Measurements from ENCODE around the gene DNMT3L. TPM values are rescaled to one million over a fixed set of nuclear protein-coding genes. Genes with fewer than 3 reads are reported as not detected.

DNMT3L gene
- total and polyA plus RNA-seq, 4 donors, result 0.18 to 0.99 (median 0.25) TPM; not detected in 1

DNA sequence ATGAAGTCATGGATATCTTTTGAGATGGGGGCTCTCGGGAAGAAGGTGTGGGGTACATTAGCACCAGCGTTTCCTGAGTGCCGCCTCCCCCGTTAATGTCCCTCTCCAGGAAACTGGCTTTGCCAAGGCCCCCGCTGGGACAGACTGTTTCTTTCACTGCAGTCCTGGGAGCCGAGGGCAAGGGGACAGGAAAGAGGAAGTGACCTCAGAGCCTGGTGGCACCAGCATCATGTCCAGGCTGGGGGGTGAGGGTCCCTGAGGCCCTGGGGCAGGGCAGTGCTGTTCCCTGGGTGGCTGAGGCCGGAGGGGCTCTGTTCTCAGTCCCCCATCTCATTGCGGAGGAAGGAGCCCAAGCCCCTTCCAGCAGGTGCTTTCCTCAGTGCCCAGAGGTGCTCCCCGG, 44.0 kb upstream of the DNMT3L start:
- Histone ChIP-seq H3K27me3 (ENCODE audit: control insufficient read depth in 4 of 4, insufficient read depth in 4 of 4, low read length in 3 of 4) (no peaks in the 10 kb centered on the region), H3K36me3 (ENCODE audit: control insufficient read depth in 4 of 4, insufficient read depth in 3 of 4, low read depth in 1 of 4, low read length in 3 of 4) (peaks cover 0 to 20% (median 2%) of the 10 kb centered on the region in 4 donors), H3K4me1 (ENCODE audit: control insufficient read depth in 4 of 4, insufficient read depth in 4 of 4, low read length in 3 of 4) (peaks cover 17 to 43% (median 35%) of the 10 kb centered on the region in 4 donors), H3K9me3 (ENCODE audit: control insufficient read depth in 4 of 4, low read length in 3 of 4) (no peaks in the 10 kb centered on the region), H3K4me3 (ENCODE audit: low read depth in 1 of 3, low read length in 3 of 3) (no peak overlapping the region), H3K27ac (ENCODE audit: low read depth in 1 of 2, low read length in 2 of 2) (no peak overlapping the region), H3K9ac (ENCODE audit: low read depth in 1 of 2, low read length in 2 of 2) (no peak overlapping the region)
- TF ChIP-seq FOXA2 (IDR thresholded peaks at IDR 0.05), result no peak
- no peak for TF ChIP-seq TAF1 (conservative IDR thresholded peaks at IDR 0.05)
- no peak for TF ChIP-seq RXRA (IDR thresholded peaks at IDR 0.05)
- no peak for TF ChIP-seq JUND (IDR thresholded peaks at IDR 0.05)
- TF ChIP-seq NR2F2 (IDR thresholded peaks at IDR 0.05), result no peak
- TF ChIP-seq RAD21 (IDR thresholded peaks at IDR 0.05), result no peak
- no peak for TF ChIP-seq GABPA (IDR thresholded peaks at IDR 0.05 in 1 of 2, conservative IDR thresholded peaks at IDR 0.05 in 1 of 2)
- TF ChIP-seq, protein P1, sequence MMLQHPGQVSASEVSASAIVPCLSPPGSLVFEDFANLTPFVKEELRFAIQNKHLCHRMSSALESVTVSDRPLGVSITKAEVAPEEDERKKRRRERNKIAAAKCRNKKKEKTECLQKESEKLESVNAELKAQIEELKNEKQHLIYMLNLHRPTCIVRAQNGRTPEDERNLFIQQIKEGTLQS (IDR thresholded peaks at IDR 0.05), result no peak
- no peak for TF ChIP-seq HNF4G (IDR thresholded peaks at IDR 0.05)
- TF ChIP-seq EGR1 (IDR thresholded peaks at IDR 0.05; ENCODE audit: low read depth in 2 of 2), result no peak
- TF ChIP-seq, protein P2, sequence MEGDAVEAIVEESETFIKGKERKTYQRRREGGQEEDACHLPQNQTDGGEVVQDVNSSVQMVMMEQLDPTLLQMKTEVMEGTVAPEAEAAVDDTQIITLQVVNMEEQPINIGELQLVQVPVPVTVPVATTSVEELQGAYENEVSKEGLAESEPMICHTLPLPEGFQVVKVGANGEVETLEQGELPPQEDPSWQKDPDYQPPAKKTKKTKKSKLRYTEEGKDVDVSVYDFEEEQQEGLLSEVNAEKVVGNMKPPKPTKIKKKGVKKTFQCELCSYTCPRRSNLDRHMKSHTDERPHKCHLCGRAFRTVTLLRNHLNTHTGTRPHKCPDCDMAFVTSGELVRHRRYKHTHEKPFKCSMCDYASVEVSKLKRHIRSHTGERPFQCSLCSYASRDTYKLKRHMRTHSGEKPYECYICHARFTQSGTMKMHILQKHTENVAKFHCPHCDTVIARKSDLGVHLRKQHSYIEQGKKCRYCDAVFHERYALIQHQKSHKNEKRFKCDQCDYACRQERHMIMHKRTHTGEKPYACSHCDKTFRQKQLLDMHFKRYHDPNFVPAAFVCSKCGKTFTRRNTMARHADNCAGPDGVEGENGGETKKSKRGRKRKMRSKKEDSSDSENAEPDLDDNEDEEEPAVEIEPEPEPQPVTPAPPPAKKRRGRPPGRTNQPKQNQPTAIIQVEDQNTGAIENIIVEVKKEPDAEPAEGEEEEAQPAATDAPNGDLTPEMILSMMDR (IDR thresholded peaks at IDR 0.05; ENCODE audit: low read depth, low read length, missing input control), result no peak
- TF ChIP-seq HNF4A (conservative IDR thresholded peaks at IDR 0.05), result no peak
- TF ChIP-seq FOXA1 (IDR thresholded peaks at IDR 0.05), result no peak
- TF ChIP-seq, protein P3, sequence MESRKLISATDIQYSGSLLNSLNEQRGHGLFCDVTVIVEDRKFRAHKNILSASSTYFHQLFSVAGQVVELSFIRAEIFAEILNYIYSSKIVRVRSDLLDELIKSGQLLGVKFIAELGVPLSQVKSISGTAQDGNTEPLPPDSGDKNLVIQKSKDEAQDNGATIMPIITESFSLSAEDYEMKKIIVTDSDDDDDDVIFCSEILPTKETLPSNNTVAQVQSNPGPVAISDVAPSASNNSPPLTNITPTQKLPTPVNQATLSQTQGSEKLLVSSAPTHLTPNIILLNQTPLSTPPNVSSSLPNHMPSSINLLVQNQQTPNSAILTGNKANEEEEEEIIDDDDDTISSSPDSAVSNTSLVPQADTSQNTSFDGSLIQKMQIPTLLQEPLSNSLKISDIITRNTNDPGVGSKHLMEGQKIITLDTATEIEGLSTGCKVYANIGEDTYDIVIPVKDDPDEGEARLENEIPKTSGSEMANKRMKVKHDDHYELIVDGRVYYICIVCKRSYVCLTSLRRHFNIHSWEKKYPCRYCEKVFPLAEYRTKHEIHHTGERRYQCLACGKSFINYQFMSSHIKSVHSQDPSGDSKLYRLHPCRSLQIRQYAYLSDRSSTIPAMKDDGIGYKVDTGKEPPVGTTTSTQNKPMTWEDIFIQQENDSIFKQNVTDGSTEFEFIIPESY (IDR thresholded peaks at IDR 0.05), result no peak
- TF ChIP-seq YY1 (IDR thresholded peaks at IDR 0.05), result no peak
- TF ChIP-seq, protein P4, sequence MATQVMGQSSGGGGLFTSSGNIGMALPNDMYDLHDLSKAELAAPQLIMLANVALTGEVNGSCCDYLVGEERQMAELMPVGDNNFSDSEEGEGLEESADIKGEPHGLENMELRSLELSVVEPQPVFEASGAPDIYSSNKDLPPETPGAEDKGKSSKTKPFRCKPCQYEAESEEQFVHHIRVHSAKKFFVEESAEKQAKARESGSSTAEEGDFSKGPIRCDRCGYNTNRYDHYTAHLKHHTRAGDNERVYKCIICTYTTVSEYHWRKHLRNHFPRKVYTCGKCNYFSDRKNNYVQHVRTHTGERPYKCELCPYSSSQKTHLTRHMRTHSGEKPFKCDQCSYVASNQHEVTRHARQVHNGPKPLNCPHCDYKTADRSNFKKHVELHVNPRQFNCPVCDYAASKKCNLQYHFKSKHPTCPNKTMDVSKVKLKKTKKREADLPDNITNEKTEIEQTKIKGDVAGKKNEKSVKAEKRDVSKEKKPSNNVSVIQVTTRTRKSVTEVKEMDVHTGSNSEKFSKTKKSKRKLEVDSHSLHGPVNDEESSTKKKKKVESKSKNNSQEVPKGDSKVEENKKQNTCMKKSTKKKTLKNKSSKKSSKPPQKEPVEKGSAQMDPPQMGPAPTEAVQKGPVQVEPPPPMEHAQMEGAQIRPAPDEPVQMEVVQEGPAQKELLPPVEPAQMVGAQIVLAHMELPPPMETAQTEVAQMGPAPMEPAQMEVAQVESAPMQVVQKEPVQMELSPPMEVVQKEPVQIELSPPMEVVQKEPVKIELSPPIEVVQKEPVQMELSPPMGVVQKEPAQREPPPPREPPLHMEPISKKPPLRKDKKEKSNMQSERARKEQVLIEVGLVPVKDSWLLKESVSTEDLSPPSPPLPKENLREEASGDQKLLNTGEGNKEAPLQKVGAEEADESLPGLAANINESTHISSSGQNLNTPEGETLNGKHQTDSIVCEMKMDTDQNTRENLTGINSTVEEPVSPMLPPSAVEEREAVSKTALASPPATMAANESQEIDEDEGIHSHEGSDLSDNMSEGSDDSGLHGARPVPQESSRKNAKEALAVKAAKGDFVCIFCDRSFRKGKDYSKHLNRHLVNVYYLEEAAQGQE (IDR thresholded peaks at IDR 0.05), result no peak
- WGBS, result 80% methylated on average over 9 of the region's 9 CpGs
- DNase-seq (ENCODE audit: low spot score), result no peak

DNA sequence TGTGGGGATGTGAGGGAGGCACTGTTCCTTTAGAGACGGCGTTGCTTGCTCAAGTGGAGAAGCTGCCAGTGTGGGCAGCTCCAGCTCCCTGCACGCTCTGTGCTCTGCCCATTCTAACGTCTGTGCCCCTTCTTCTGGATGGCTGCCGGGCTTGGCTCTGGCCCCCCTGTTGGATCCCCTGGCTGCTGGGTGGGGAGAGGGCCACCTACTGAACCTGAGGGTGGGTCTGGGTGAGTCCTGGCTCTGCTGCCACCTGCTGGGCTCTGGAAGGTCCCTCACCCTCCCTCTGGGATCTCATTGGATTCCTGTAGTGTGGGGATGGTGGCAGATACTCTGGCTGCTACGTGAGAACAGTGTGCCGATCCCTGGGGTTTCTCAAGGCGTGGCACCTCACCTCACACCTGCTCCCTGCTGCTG, 43.2 kb upstream of the DNMT3L start:
- DNase-seq (ENCODE audit: low spot score), result peak; percentile 56

More for the DNA sequence above, 43.2 kb upstream of the DNMT3L start:
- no peak overlapping the region for H3K4me3 ChIP-seq (ENCODE audit: low read depth in 1 of 3, low read length in 3 of 3)
- no peaks in the 10 kb centered on the region for H3K9me3 ChIP-seq (ENCODE audit: control insufficient read depth in 4 of 4, low read length in 3 of 4)
- TF ChIP-seq FOXA1 (IDR thresholded peaks at IDR 0.05) (no peak), RAD21 (IDR thresholded peaks at IDR 0.05) (peak in 1 of 2 donors; percentile 76)
- TF ChIP-seq, protein P1 (IDR thresholded peaks at IDR 0.05), result no peak
- TF ChIP-seq, protein P2 (IDR thresholded peaks at IDR 0.05; ENCODE audit: low read depth, low read length, missing input control), result peak; percentile 64
- H3K4me1 ChIP-seq (ENCODE audit: control insufficient read depth in 4 of 4, insufficient read depth in 4 of 4, low read length in 3 of 4), result peaks cover 17 to 45% (median 37%) of the 10 kb centered on the region in 4 donors
- no peak overlapping the region for H3K27ac ChIP-seq (ENCODE audit: low read depth in 1 of 2, low read length in 2 of 2)
- no peak overlapping the region for H3K9ac ChIP-seq (ENCODE audit: low read depth in 1 of 2, low read length in 2 of 2)
- peaks cover 0 to 12% (median 1%) of the 10 kb centered on the region in 4 donors for H3K36me3 ChIP-seq (ENCODE audit: control insufficient read depth in 4 of 4, insufficient read depth in 3 of 4, low read depth in 1 of 4, low read length in 3 of 4)
- H3K27me3 ChIP-seq (ENCODE audit: control insufficient read depth in 4 of 4, insufficient read depth in 4 of 4, low read length in 3 of 4), result no peaks in the 10 kb centered on the region
- 66% methylated on average over 8 of the region's 8 CpGs for WGBS

Measured in liver (tissue), 9 donors.